ENCODE data around the gene EMILIN2. TPM values are rescaled to one million over a fixed set of nuclear protein-coding genes. Genes with fewer than 3 reads are reported as not detected.
A peak's percentile ranks its signal among the peaks of the same experiment; 100 is the strongest.

EMILIN2 gene
- total RNA-seq, 4 donors from 2014 or later: 17.9 to 29.9 (median 22.2) TPM

GRCh38 chr18:2869207-2869606 is 22.4 kb downstream of the EMILIN2 start:
- intact Hi-C loops (cut with DNase I): no loop called here
- Histone ChIP-seq H3K9me3 (no peaks in the 10 kb centered on the region), H3K27me3 (no peaks in the 10 kb centered on the region), H3K27ac (no peak overlapping the region), H3K4me3 (replicated peaks in 1 of 3) (no peak overlapping the region), H3K4me1 (no peaks in the 10 kb centered on the region), H3K36me3 (no peaks in the 10 kb centered on the region)
- 91% methylated on average over 2 of the region's 2 CpGs for WGBS, 2 donors
- TF ChIP-seq CTCF (IDR thresholded peaks at IDR 0.05): no peak
- no peak for TF ChIP-seq POLR2A (IDR thresholded peaks at IDR 0.05)
- no peak for DNase-seq

- H3K4me3 ChIP-seq (replicated peaks in 1 of 3): no peak overlapping the region
- no peak overlapping the region for H3K27ac ChIP-seq
- no peak for DNase-seq
- no peaks in the 10 kb centered on the region for H3K27me3 ChIP-seq
- 86 to 87% methylated on average over 8 of the region's 8 CpGs for WGBS, 2 donors
- H3K4me1 ChIP-seq: peaks cover 0 to 10% of the 10 kb centered on the region in 2 donors
- no peaks in the 10 kb centered on the region for H3K9me3 ChIP-seq
- H3K36me3 ChIP-seq: no peaks in the 10 kb centered on the region
- TF ChIP-seq POLR2A (IDR thresholded peaks at IDR 0.05) (no peak), CTCF (IDR thresholded peaks at IDR 0.05) (no peak)
- intact Hi-C loops (cut with DNase I): no loop called here
Observed at GRCh38 chr18:2871111-2871720, 24.4 kb downstream of the EMILIN2 start.

GRCh38 chr18:2872095-2872494 is 25.3 kb downstream of the EMILIN2 start:
- Histone ChIP-seq H3K4me1 (peaks cover 0 to 10% of the 10 kb centered on the region in 2 donors), H3K4me3 (replicated peaks in 1 of 3) (no peak overlapping the region), H3K9me3 (no peaks in the 10 kb centered on the region), H3K27ac (no peak overlapping the region), H3K36me3 (no peaks in the 10 kb centered on the region), H3K27me3 (no peaks in the 10 kb centered on the region)
- intact Hi-C loops (cut with DNase I): no loop called here
- DNase-seq: no peak
- WGBS, 2 donors: 94% methylated on average over 6 of the region's 6 CpGs
- no peak for TF ChIP-seq POLR2A (IDR thresholded peaks at IDR 0.05)
- no peak for TF ChIP-seq CTCF (IDR thresholded peaks at IDR 0.05)

- intact Hi-C loops (cut with DNase I): no loop called here
- H3K4me1 ChIP-seq: peaks cover 0 to 26% of the 10 kb centered on the region in 2 donors
- no peaks in the 10 kb centered on the region for H3K36me3 ChIP-seq
- no peak for DNase-seq
- H3K27ac ChIP-seq: peak overlapping the region; percentile 21 to 75 (median 54)
- H3K9me3 ChIP-seq: no peaks in the 10 kb centered on the region
- H3K4me3 ChIP-seq (replicated peaks in 1 of 3): no peak overlapping the region
- whole genome bisulfite sequencing, 2 donors: 75 to 79% methylated on average over 7 of the region's 7 CpGs
- TF ChIP-seq CTCF (IDR thresholded peaks at IDR 0.05) (no peak), POLR2A (IDR thresholded peaks at IDR 0.05) (no peak)
- H3K27me3 ChIP-seq: no peaks in the 10 kb centered on the region
Observed at GRCh38 chr18:2874765-2875164, 28.0 kb downstream of the EMILIN2 start.

- H3K27ac ChIP-seq: no peak overlapping the region
- no peaks in the 10 kb centered on the region for H3K36me3 ChIP-seq
- intact Hi-C loops (cut with DNase I): no loop called here
- TF ChIP-seq POLR2A (IDR thresholded peaks at IDR 0.05): no peak
- no peak for TF ChIP-seq CTCF (IDR thresholded peaks at IDR 0.05)
- no peak overlapping the region for H3K4me3 ChIP-seq (replicated peaks in 1 of 3)
- H3K9me3 ChIP-seq: no peaks in the 10 kb centered on the region
- peak in 1 of 2 donors; percentile 20 for DNase-seq
- H3K4me1 ChIP-seq: peaks cover 14 to 63% of the 10 kb centered on the region in 2 donors
- WGBS, 2 donors: 79 to 82% methylated on average over 15 of the region's 15 CpGs
- H3K27me3 ChIP-seq: no peaks in the 10 kb centered on the region
Observed at GRCh38 chr18:2878656-2879330, 32.0 kb downstream of the EMILIN2 start.

All from thyroid gland (tissue), 4 donors.